ENCODE measurements around the gene RASD2.

Gene RASD2

GRCh38 chr22:35531202-35531601, 9.4 kb upstream of the RASD2 start:
- Histone ChIP-seq H3K27ac (ENCODE audit: low read depth, low read length) (no peak overlapping the region), H3K27me3 (ENCODE audit: insufficient read depth, low read length) (no peaks in the 10 kb centered on the region), H3K9me3 (ENCODE audit: insufficient read depth, low read depth, low read length) (no peaks in the 10 kb centered on the region), H3K36me3 (ENCODE audit: insufficient read depth, low read length) (no peaks in the 10 kb centered on the region), H3K9ac (ENCODE audit: low read depth, low read length) (no peak overlapping the region), H3K4me3 (ENCODE audit: low read length) (no peak overlapping the region), H3K4me1 (ENCODE audit: insufficient read depth, low read length) (0 out of 2 replicates have a peak, but pooled peaks cover 7% of the 10 kb centered on the region)
- WGBS = 92% methylated on average over 6 of the region's 6 CpGs

GRCh38 chr22:35531676-35532075, 9.0 kb upstream of the RASD2 start:
- H3K4me1 ChIP-seq (ENCODE audit: insufficient read depth, low read length) = 0 out of 2 replicates have a peak, but pooled peaks cover 6% of the 10 kb centered on the region
- 96% methylated on average over 2 of the region's 2 CpGs for WGBS

GRCh38 chr22:35533365-35534029, 7.1 kb upstream of the RASD2 start:
- no peaks in the 10 kb centered on the region for H3K36me3 ChIP-seq (ENCODE audit: insufficient read depth, low read length)
- H3K9me3 ChIP-seq (ENCODE audit: insufficient read depth, low read depth, low read length) = no peaks in the 10 kb centered on the region
- no peak overlapping the region for H3K27ac ChIP-seq (ENCODE audit: low read depth, low read length)
- H3K4me1 ChIP-seq (ENCODE audit: insufficient read depth, low read length) = no peaks in the 10 kb centered on the region
- H3K9ac ChIP-seq (ENCODE audit: low read depth, low read length) = no peak overlapping the region
- peaks cover 2% of the 10 kb centered on the region; the same call in 1 of the 2 replicates for H3K27me3 ChIP-seq (ENCODE audit: insufficient read depth, low read length)
- H3K4me3 ChIP-seq (ENCODE audit: low read length) = no peak overlapping the region
- 94% methylated on average over 6 of the region's 6 CpGs for WGBS

More at GRCh38 chr22:35531676-35532075, 9.0 kb upstream of the RASD2 start:
- H3K4me3 ChIP-seq (ENCODE audit: low read length) = no peak overlapping the region
- H3K9me3 ChIP-seq (ENCODE audit: insufficient read depth, low read depth, low read length) = no peaks in the 10 kb centered on the region
- no peak overlapping the region for H3K27ac ChIP-seq (ENCODE audit: low read depth, low read length)
- no peaks in the 10 kb centered on the region for H3K36me3 ChIP-seq (ENCODE audit: insufficient read depth, low read length)
- no peak overlapping the region for H3K9ac ChIP-seq (ENCODE audit: low read depth, low read length)
- no peaks in the 10 kb centered on the region for H3K27me3 ChIP-seq (ENCODE audit: insufficient read depth, low read length)

GRCh38 chr22:35534091-35534490, 6.5 kb upstream of the RASD2 start:
- no peaks in the 10 kb centered on the region for H3K4me1 ChIP-seq (ENCODE audit: insufficient read depth, low read length)
- H3K36me3 ChIP-seq (ENCODE audit: insufficient read depth, low read length) = no peaks in the 10 kb centered on the region
- H3K9ac ChIP-seq (ENCODE audit: low read depth, low read length) = no peak overlapping the region
- H3K4me3 ChIP-seq (ENCODE audit: low read length) = no peak overlapping the region
- 85% methylated on average over 3 of the region's 3 CpGs for WGBS
- H3K27ac ChIP-seq (ENCODE audit: low read depth, low read length) = no peak overlapping the region
- peaks cover 6% of the 10 kb centered on the region for H3K27me3 ChIP-seq (ENCODE audit: insufficient read depth, low read length)
- no peaks in the 10 kb centered on the region for H3K9me3 ChIP-seq (ENCODE audit: insufficient read depth, low read depth, low read length)

DNA sequence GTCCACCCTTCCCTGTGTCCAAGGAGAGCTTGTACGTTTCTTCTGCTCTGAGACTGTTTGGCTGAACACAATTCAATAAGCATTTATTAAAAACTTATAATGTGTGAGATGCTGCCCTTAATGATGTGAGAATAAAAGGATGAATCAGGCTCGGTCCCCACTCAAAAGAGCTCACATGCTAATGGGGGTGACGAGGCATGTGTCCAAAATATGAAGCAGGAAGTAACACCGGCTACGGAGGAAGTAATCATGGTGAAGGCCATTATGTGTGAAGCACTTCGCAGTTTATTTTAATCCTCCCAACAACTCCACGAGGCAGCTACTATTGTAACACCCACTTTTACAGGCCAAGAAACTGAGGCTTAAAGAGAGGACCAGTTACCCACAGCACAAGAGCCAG, 3.4 kb upstream of the RASD2 start:
- Histone ChIP-seq H3K4me1 (ENCODE audit: insufficient read depth, low read length) (peaks cover 8% of the 10 kb centered on the region; the same call in 1 of the 2 replicates), H3K9ac (ENCODE audit: low read depth, low read length) (no peak overlapping the region), H3K27me3 (ENCODE audit: insufficient read depth, low read length) (peaks cover 36% of the 10 kb centered on the region), H3K4me3 (ENCODE audit: low read length) (no peak overlapping the region), H3K27ac (ENCODE audit: low read depth, low read length) (no peak overlapping the region), H3K36me3 (ENCODE audit: insufficient read depth, low read length) (no peaks in the 10 kb centered on the region), H3K9me3 (ENCODE audit: insufficient read depth, low read depth, low read length) (no peaks in the 10 kb centered on the region)
- 88% methylated on average over 7 of the region's 7 CpGs for WGBS

- 66% methylated on average over 5 of the region's 5 CpGs for WGBS
- Histone ChIP-seq H3K36me3 (ENCODE audit: insufficient read depth, low read length) (no peaks in the 10 kb centered on the region), H3K4me1 (ENCODE audit: insufficient read depth, low read length) (peaks cover 11% of the 10 kb centered on the region; the same call in 1 of the 2 replicates), H3K9me3 (ENCODE audit: insufficient read depth, low read depth, low read length) (no peaks in the 10 kb centered on the region), H3K4me3 (ENCODE audit: low read length) (no peak overlapping the region), H3K27ac (ENCODE audit: low read depth, low read length) (no peak overlapping the region), H3K27me3 (ENCODE audit: insufficient read depth, low read length) (peaks cover 45% of the 10 kb centered on the region), H3K9ac (ENCODE audit: low read depth, low read length) (no peak overlapping the region)
Measured at GRCh38 chr22:35538801-35539321, 1.8 kb upstream of the RASD2 start.

GRCh38 chr22:35539487-35539886, 1.1 kb upstream of the RASD2 start:
- Histone ChIP-seq H3K9me3 (ENCODE audit: insufficient read depth, low read depth, low read length) (no peaks in the 10 kb centered on the region), H3K27me3 (ENCODE audit: insufficient read depth, low read length) (peaks cover 45% of the 10 kb centered on the region), H3K4me3 (ENCODE audit: low read length) (peak overlapping the region; percentile 63), H3K36me3 (ENCODE audit: insufficient read depth, low read length) (no peaks in the 10 kb centered on the region), H3K27ac (ENCODE audit: low read depth, low read length) (no peak overlapping the region), H3K4me1 (ENCODE audit: insufficient read depth, low read length) (peaks cover 11% of the 10 kb centered on the region; the same call in 1 of the 2 replicates), H3K9ac (ENCODE audit: low read depth, low read length) (no peak overlapping the region)
- WGBS = 41% methylated on average over 3 of the region's 3 CpGs

DNA sequence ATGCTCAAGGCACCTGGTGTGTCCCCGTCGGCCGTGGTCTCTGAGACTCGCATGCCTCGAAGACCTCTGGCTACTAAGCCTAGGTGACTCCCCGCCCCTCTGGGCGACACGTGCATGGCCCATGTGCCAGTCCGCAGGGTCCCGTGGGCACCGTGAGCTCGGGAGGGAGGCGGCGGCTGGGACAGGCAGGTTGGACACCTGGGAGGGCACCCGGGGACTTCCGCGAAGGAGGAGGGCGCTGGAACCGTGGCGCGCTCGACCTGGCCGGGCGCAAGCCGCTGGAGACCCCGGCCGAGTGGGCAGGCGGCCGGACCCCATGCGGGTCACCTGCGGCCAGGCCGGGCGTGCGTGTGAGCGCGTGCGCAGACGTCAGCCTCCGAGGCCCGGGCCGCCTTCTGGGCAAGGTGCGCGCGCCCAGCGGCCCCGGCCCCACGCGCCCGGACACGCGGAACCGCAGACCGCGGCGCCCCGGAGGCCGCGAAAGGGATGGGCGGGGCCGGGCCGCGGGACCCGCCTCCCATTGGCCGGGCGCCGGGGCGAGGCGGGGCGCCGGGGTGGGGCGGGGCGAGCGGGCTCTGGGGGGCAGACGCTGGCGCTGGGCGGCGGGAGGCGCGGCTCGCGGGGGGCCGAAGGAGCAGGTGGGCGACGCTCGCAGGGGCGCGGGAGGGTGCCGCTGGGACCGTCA, 579 bp upstream of the RASD2 start:
- Histone ChIP-seq H3K36me3 (ENCODE audit: insufficient read depth, low read length) (no peaks in the 10 kb centered on the region), H3K4me1 (ENCODE audit: insufficient read depth, low read length) (peaks cover 11% of the 10 kb centered on the region; the same call in 1 of the 2 replicates), H3K27ac (ENCODE audit: low read depth, low read length) (no peak overlapping the region), H3K9me3 (ENCODE audit: insufficient read depth, low read depth, low read length) (no peaks in the 10 kb centered on the region), H3K27me3 (ENCODE audit: insufficient read depth, low read length) (peaks cover 45% of the 10 kb centered on the region), H3K9ac (ENCODE audit: low read depth, low read length) (peak overlapping the region; percentile 43; the same call in 1 of the 2 replicates), H3K4me3 (ENCODE audit: low read length) (peak overlapping the region; percentile 63)
- WGBS = 2% methylated on average over 89 of the region's 89 CpGs

DNA sequence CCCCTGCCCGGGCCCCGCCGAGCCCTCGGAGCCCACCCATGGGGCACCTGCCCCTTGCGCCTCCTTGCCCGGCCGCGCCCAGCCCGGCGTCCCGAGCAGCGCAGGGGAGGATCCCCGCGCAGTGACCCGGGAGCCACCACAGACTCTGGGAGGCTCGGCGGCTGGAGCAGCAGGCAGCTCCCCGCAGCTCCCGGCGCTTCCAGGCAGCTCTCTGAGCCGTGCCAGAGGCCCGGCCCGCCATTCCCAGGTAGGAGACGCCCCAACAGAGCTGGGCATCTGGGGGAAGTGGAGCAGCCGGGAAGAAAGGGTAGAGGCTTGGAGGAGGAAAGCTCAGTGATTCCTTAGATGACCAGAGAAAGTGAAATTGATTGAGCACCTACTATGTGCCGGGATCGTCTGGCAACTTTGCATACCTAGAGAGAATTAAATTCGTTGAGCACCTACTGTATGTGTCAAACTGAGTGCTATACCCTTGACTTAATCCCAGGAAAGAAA, 670 bp downstream of the RASD2 start:
- Histone ChIP-seq H3K27ac (ENCODE audit: low read depth, low read length) (no peak overlapping the region), H3K36me3 (ENCODE audit: insufficient read depth, low read length) (no peaks in the 10 kb centered on the region), H3K27me3 (ENCODE audit: insufficient read depth, low read length) (peaks cover 45% of the 10 kb centered on the region), H3K9me3 (ENCODE audit: insufficient read depth, low read depth, low read length) (no peaks in the 10 kb centered on the region), H3K4me3 (ENCODE audit: low read length) (peak overlapping the region; percentile 63), H3K4me1 (ENCODE audit: insufficient read depth, low read length) (peaks cover 11% of the 10 kb centered on the region; the same call in 1 of the 2 replicates), H3K9ac (ENCODE audit: low read depth, low read length) (peak overlapping the region; percentile 3; the same call in 1 of the 2 replicates)
- 5% methylated on average over 28 of the region's 28 CpGs for WGBS

DNA sequence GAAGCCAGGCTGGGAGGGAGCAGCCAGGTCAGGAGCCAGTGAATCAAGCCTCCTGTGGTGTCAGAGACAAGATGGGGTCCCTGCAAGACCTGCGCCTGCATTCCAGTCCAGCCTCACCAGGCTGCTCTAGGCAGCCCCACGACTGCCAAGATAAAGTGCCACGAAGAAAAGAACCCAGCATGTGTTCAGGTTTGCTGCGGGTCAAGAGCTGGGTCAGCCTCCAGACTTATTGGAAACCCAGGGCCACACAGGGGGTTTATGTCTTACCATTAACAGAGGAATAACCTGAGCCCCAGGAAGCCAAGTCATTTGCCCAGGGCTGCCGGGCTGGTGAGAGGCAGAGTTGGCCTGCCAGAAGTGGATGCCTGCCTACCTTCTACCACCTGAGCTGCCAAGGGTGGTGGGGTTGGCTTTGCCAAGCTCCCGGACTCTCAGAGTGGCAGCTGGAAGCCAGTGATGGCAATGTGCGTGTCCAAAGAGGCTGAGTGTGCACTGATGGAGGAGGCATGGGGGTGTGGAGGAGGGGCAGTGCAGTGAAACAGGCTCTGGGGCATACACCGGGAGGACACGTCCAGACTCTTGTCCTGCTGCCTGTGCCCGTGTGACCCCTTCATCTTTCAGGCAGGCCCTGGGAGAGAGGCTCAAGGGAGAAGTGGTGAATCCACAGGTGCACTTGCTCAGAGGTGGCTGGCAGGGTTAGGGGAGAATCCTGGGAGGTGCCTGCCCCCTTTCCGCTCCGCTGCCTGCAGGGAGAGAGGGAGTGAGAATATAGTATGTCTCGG, 1.7 kb downstream of the RASD2 start:
- 71% methylated on average over 13 of the region's 13 CpGs for WGBS
- Histone ChIP-seq H3K9ac (ENCODE audit: low read depth, low read length) (no peak overlapping the region), H3K36me3 (ENCODE audit: insufficient read depth, low read length) (no peaks in the 10 kb centered on the region), H3K27me3 (ENCODE audit: insufficient read depth, low read length) (peaks cover 45% of the 10 kb centered on the region), H3K4me1 (ENCODE audit: insufficient read depth, low read length) (peaks cover 11% of the 10 kb centered on the region; the same call in 1 of the 2 replicates), H3K4me3 (ENCODE audit: low read length) (no peak overlapping the region), H3K27ac (ENCODE audit: low read depth, low read length) (no peak overlapping the region), H3K9me3 (ENCODE audit: insufficient read depth, low read depth, low read length) (no peaks in the 10 kb centered on the region)

Data from HUES64 (cell line).